IMR-90 (cell line): ENCODE results near the gene IPO7. TPM values are rescaled to one million over a fixed set of nuclear protein-coding genes. Genes with fewer than 3 reads are reported as not detected.

ENCODE experiments used
- ATAC-seq: fragments of 200-7000 bp; cut with Tn5 transposase; 2 replicates; pipeline ENCODE4 v1.9.1; 2020; ENCODE audit warnings: low read depth, mild to moderate bottlenecking, moderate library complexity
- BruUV-seq: library from RNA; stranded (reverse); fragments of 400-500 nt; replicated peaks from 2 replicates; lab custom pipeline; 2021; lab: Mats Ljungman, UMichigan
- CTCF ChIA-PET: fragments of 300-600 bp; formaldehyde crosslinking; extraction: SDS; loops from one replicate; lab custom pipeline; 2021; ENCODE audit warnings: antibody characterized with exemption; lab: Yijun Ruan, JAX
- POLR2A ChIA-PET: fragments of 300-600 bp; sonication (Branson Sonifier 250); formaldehyde crosslinking; loops from one replicate; lab custom pipeline; 2022; ENCODE audit warnings: antibody characterized with exemption; ENCODE audit not compliant: unreplicated experiment; lab: Charles Lee
- DNase-seq: peaks from one replicate; pipeline ENCODE4 v3.0.0; 2013
- H2AFZ ChIP-seq: replicated peaks from 2 replicates; pipeline ENCODE3; 2013; ENCODE audit warnings: low read length, mild to moderate bottlenecking; ENCODE audit not compliant: poor library complexity
- H2AK5ac ChIP-seq: 2 replicates; pipeline ENCODE4 v1.6.1; 2013; ENCODE audit warnings: low read depth, low read length, inconsistent platforms
- H2AK9ac ChIP-seq: replicated peaks from 2 replicates; pipeline ENCODE3; 2013; ENCODE audit warnings: mild to moderate bottlenecking, low read depth, low read length, moderate library complexity; ENCODE audit not compliant: poor library complexity
- H2BK120ac ChIP-seq: 2 replicates; pipeline ENCODE4 v1.6.1; 2013; ENCODE audit warnings: low read depth, low read length, inconsistent platforms
- H2BK15ac ChIP-seq: 3 replicates; pipeline ENCODE4 v1.6.1; 2013; ENCODE audit warnings: low read depth, low read length, inconsistent platforms
- H2BK20ac ChIP-seq: 2 replicates; pipeline ENCODE4 v1.6.1; 2013; ENCODE audit warnings: low read depth, mild to moderate bottlenecking, inconsistent platforms, low read length, moderate library complexity
- H2BK5ac ChIP-seq: 2 replicates; pipeline ENCODE4 v1.6.1; 2013; ENCODE audit warnings: mild to moderate bottlenecking, low read depth, low read length, inconsistent platforms; ENCODE audit not compliant: poor library complexity, severe bottlenecking
- H3K14ac ChIP-seq: replicated peaks from 2 replicates; pipeline ENCODE4 v1.6.1; 2013; ENCODE audit warnings: low read depth, low read length, inconsistent platforms
- H3K18ac ChIP-seq: 2 replicates; pipeline ENCODE4 v1.6.1; 2013; ENCODE audit warnings: low read depth, low read length, control low read depth
- H3K23ac ChIP-seq: 2 replicates; pipeline ENCODE4 v1.6.1; 2013; ENCODE audit warnings: low read depth, low read length, inconsistent platforms
- H3K27ac ChIP-seq: 2 replicates; pipeline ENCODE4 v1.5.1; 2013; ENCODE audit warnings: mild to moderate bottlenecking, control low read depth, low read length; ENCODE audit not compliant: insufficient read depth
- H3K27me3 ChIP-seq: 2 replicates; pipeline ENCODE4 v1.6.1; 2013; ENCODE audit warnings: low read length; ENCODE audit not compliant: control insufficient read depth, insufficient read depth
- H3K36me3 ChIP-seq: 2 replicates; pipeline ENCODE4 v1.6.1; 2013; ENCODE audit warnings: low read length, mixed read lengths; ENCODE audit not compliant: control insufficient read depth, insufficient read depth
- H3K4ac ChIP-seq: 2 replicates; pipeline ENCODE4 v1.6.1; 2013; ENCODE audit warnings: low read depth, low read length, inconsistent platforms
- H3K4me1 ChIP-seq: 2 replicates; pipeline ENCODE4 v1.6.1; 2013; ENCODE audit warnings: low read length, mixed read lengths; ENCODE audit not compliant: control insufficient read depth, insufficient read depth
- H3K4me2 ChIP-seq: 2 replicates; pipeline ENCODE4 v1.6.1; 2013; ENCODE audit warnings: low read depth, mild to moderate bottlenecking, control low read depth, low read length, moderate library complexity
- H3K4me3 ChIP-seq: 2 replicates; pipeline ENCODE4 v1.5.1; 2013; ENCODE audit warnings: low read depth, mild to moderate bottlenecking, control low read depth, low read length, moderate library complexity; ENCODE audit not compliant: insufficient read depth
- H3K56ac ChIP-seq: 2 replicates; pipeline ENCODE4 v1.6.1; 2013; ENCODE audit warnings: low read length, inconsistent platforms; ENCODE audit not compliant: insufficient read depth; ENCODE audit errors: extremely low read depth
- H3K79me1 ChIP-seq, 2 experiments: 2 replicates each; pipeline ENCODE4 v1.6.1; 2013; ENCODE audit warnings: low read length in 2 of 2, inconsistent platforms in 1 of 2, low read depth in 1 of 2
- H3K9ac ChIP-seq: 2 replicates; pipeline ENCODE4 v1.6.1; 2013; ENCODE audit warnings: low read depth, low read length, control low read depth
- H3K9me1 ChIP-seq: 2 replicates; pipeline ENCODE4 v1.6.1; 2013; ENCODE audit warnings: low read length, inconsistent platforms; ENCODE audit not compliant: insufficient read depth
- H3K9me3 ChIP-seq: 2 replicates; pipeline ENCODE4 v1.6.1; 2013; ENCODE audit warnings: low read length; ENCODE audit not compliant: control insufficient read depth, insufficient read depth
- H4K20me1 ChIP-seq: 2 replicates; pipeline ENCODE4 v1.6.1; 2013; ENCODE audit warnings: low read length, inconsistent platforms; ENCODE audit not compliant: insufficient read depth
- H4K5ac ChIP-seq: 2 replicates; pipeline ENCODE4 v1.6.1; 2013; ENCODE audit warnings: mild to moderate bottlenecking, low read depth, low read length, control low read depth
- H4K8ac ChIP-seq, 2 experiments: 2 replicates each; pipeline ENCODE4 v1.6.1; 2013; ENCODE audit warnings: low read depth in 2 of 2, low read length in 2 of 2, control low read depth in 1 of 2, inconsistent platforms in 1 of 2
- H4K91ac ChIP-seq: 2 replicates; pipeline ENCODE4 v1.6.1; 2013; ENCODE audit warnings: low read depth, low read length, inconsistent platforms; ENCODE audit not compliant: insufficient read depth
- BHLHE40 ChIP-seq: fragments of 150-350 bp; IDR thresholded peaks from 2 replicates; pipeline ENCODE4 v1.6.1; 2016; ENCODE audit warnings: mild to moderate bottlenecking, low read depth, low read length
- CEBPB ChIP-seq: IDR thresholded peaks from 2 replicates; pipeline ENCODE4 v1.6.1; 2012; ENCODE audit warnings: low read depth, low read length, improper control_type of control experiment
- CHD1 ChIP-seq: IDR thresholded peaks from 2 replicates; pipeline ENCODE4 v1.6.1; 2012; ENCODE audit warnings: low read depth, low read length, improper control_type of control experiment
- FOS ChIP-seq: fragments of 150-350 bp; IDR thresholded peaks from 2 replicates; pipeline ENCODE4 v1.6.1; 2016; ENCODE audit warnings: low read depth, low read length
- MAFK ChIP-seq: IDR thresholded peaks from 2 replicates; pipeline ENCODE4 v1.6.1; 2012; ENCODE audit warnings: low read depth, low read length, improper control_type of control experiment
- MXI1 ChIP-seq: IDR thresholded peaks from 2 replicates; pipeline ENCODE4 v1.6.1; 2012; ENCODE audit warnings: low read depth, mild to moderate bottlenecking, low read length, moderate library complexity, borderline replicate concordance
- NFE2L2 ChIP-seq: fragments of 150-350 bp; IDR thresholded peaks from 2 replicates; pipeline ENCODE4 v1.6.1; 2016; ENCODE audit warnings: low read depth, mild to moderate bottlenecking, low read length
- POLR2A ChIP-seq: IDR thresholded peaks from 2 replicates; pipeline ENCODE4 v1.6.1; 2012; ENCODE audit warnings: mild to moderate bottlenecking, low read depth, low read length
- RAD21 ChIP-seq: IDR thresholded peaks from 2 replicates; pipeline ENCODE4 v1.6.1; 2012; ENCODE audit warnings: low read length, improper control_type of control experiment
- WGBS, 2 experiments: methylation state at CpG; one replicate each; pipeline versions ENCODE4 v1.1.5 to v1.1.7; 2013; ENCODE audit warnings: missing lambda C conversion rate in 2 of 2; ENCODE audit not compliant: insufficient read length in 1 of 2; ENCODE audit errors: extremely low coverage in 2 of 2; 5-methylcytosine and 5-hydroxymethylcytosine counted together
- dilution Hi-C: fragments of 300-500 bp; cut with HindIII; formaldehyde crosslinking; loops from one replicate; pipeline ENCODE4 v1.14.3; 2018; ENCODE audit warnings: low sequenced_read_pairs; ENCODE audit not compliant: unreplicated experiment
- in situ Hi-C: fragments of 300-500 bp; cut with MboI; formaldehyde crosslinking; loops from 3 replicates; pipeline ENCODE4 v1.14.3; 2019; ENCODE audit warnings: low sequenced_read_pairs, inconsistent platforms, mixed read lengths
- intact Hi-C: fragments of 100-400 bp; cut with micrococcal nuclease; formaldehyde crosslinking; loops from 2 replicates; pipeline ENCODE4 v1.10.0; 2022
- polyA plus RNA-seq, 3 experiments: library from polyadenylated mRNA; depleted of rRNA; stranded (reverse); fragments of >200 nt; gene quantifications; 2 replicates each; pipeline ENCODE4 v1.2.3, GENCODE V29; 2012; ENCODE audit warnings: low replicate concordance in 1 of 3
- total RNA-seq: library from RNA; depleted of rRNA; stranded (reverse); fragments of >200 nt; gene quantifications from 2 replicates; pipeline ENCODE4 v1.2.3, GENCODE V29; 2012

The IPO7 gene
- total and polyA plus RNA-seq, 2 of the 4 experiments (the other 2 are of a cell fraction): 40.6 to 110 TPM

GRCh38 chr11:9377036-9377435 lies 7.4 kb upstream of the IPO7 start (continued):
- no peak for TF ChIP-seq MAFK

DNA sequence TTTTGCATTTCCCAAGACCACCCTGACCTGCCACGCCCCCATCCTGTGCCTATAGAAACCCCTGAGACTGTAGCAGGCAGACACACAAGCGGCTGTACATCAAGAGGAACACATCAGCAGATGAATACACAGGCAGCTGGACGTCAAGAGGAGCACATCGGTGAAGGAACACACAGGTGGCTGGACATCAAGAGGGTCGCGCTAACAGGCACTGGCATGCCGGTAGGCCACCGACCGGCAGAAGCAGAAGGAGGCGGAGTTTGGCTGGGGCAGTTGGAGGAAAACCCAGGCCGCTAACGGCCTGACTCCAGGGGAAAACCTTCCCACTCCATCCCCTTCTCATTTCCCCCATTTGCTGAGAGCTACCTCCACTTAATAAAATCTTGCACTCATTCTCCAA lies 5.4 kb upstream of the IPO7 start:
- no peak overlapping the region for H2BK20ac ChIP-seq
- 90% methylated on average over 5 of the region's 12 CpGs; no CpG with 5 or more reads in 1 of the 2 experiments for WGBS, 2 experiments

More for the DNA sequence above, 5.4 kb upstream of the IPO7 start:
- no TSS peak for BruUV-seq
- Histone ChIP-seq H4K91ac (no peak overlapping the region), H3K27me3 (no peaks in the 10 kb centered on the region), H3K4me2 (no peak overlapping the region), H4K20me1 (no peaks in the 10 kb centered on the region), H3K4ac (no peak overlapping the region), H2BK120ac (no peak overlapping the region), H2AFZ (peak overlapping the region; percentile 76), H3K79me1 (no peaks in the 10 kb centered on the region; a peak in 1 of 4 replicates), H3K23ac (no peak overlapping the region), H3K9me1 (no peaks in the 10 kb centered on the region), H3K27ac (no peak overlapping the region), H3K4me3 (no peak overlapping the region), H4K5ac (no peak overlapping the region), H2AK5ac (peak overlapping the region; percentile 38; the same call in 1 of the 2 replicates), H3K56ac (no peak overlapping the region), H4K8ac (no peak overlapping the region), H3K4me1 (no peaks in the 10 kb centered on the region), H2AK9ac (no peak overlapping the region), H2BK15ac (peak overlapping the region; percentile 78; the same call in 1 of the 3 replicates), H3K9ac (no peak overlapping the region), H3K14ac (no peak overlapping the region), H3K9me3 (no peaks in the 10 kb centered on the region), H3K36me3 (no peaks in the 10 kb centered on the region), H3K18ac (no peak overlapping the region), H2BK5ac (no peak overlapping the region)
- in situ Hi-C loops: no loop called here
- intact Hi-C loops: no loop called here
- CTCF ChIA-PET: interaction anchor here (0.5 kb wide), 1 partner anchor 10 kb away, joined by 4 read pairs; no protein-coding TSS in a partner anchor
- DNase-seq: no peak
- ATAC-seq: no peak
- POLR2A ChIA-PET: no interaction called here
- dilution Hi-C loops: no loop called here
- TF ChIP-seq MXI1 (no peak), NFE2L2 (no peak), RAD21 (no peak), POLR2A (no peak), FOS (no peak), CEBPB (no peak), CHD1 (no peak), BHLHE40 (no peak)
